CD1c-positive myeloid dendritic cell (primary cell): Measurements from ENCODE around the gene TRAFD1.

Experiments
- DNase-seq: peaks from one replicate; pipeline ENCODE4 v3.0.0-alpha.2; 2016; ENCODE audit errors: extremely low spot score

Gene TRAFD1

GRCh38 chr12:112199136-112199535, 73.8 kb downstream of the TRAFD1 start:
- DNase-seq = no peak
